ENCODE results near the gene ALKAL2. TPM values are rescaled to one million over a fixed set of nuclear protein-coding genes. Genes with fewer than 3 reads are reported as not detected.
A peak's percentile ranks its signal among the peaks of the same experiment; 100 is the strongest.
"Not testable (repeated sequence)": the region's sequence is repeated elsewhere in the genome, so short reads cannot be mapped to it uniquely, and the experiment has no call there.

Gene ALKAL2
- total and polyA plus RNA-seq, 4 donors: 5.1 to 21.2 (median 10.0) TPM

DNA sequence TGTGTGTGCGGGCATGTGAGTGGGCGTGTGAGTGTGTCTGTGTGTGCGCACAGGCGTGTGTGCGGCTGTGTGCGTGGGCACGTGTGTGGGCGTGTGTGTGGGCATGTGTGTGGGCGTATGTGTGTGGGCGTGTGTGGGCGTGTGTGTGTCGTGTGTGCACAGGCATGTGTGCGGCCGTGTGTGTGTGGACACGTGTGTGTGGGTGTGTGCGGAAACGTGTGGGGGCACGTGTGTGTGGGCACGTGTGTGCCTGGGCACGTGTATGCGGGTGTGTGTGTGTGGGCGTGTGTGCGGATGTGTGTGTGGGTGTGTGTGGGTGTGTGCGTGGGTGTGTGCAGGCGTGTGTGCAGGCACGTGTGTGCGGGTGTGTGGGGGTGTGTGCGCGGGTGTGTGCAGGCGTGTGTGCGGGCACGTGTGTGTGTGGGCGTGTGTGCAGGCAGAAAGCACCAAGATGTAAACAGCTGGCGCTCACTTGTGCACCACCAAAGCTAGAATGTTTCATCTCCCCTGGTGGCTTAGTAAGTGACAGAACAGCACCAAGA lies 31.2 kb upstream of the ALKAL2 start:
- H3K9me3 ChIP-seq (ENCODE audit: control insufficient read depth, low read length): no peaks in the 10 kb centered on the region
- H3K27me3 ChIP-seq (ENCODE audit: control insufficient read depth in 1 of 2, insufficient read depth in 2 of 2, low read length in 1 of 2): no peaks in the 10 kb centered on the region
- intact Hi-C loops (cut with DNase I): no loop called here
- no peak overlapping the region for H3K27ac ChIP-seq (ENCODE audit: low read depth in 1 of 2, low read length in 2 of 2)
- DNase-seq (no peak), ATAC-seq (ENCODE audit: low FRiP score) (peak; percentile 51)
- H3K4me3 ChIP-seq (ENCODE audit: low read length in 2 of 2): no peak overlapping the region
- H3K36me3 ChIP-seq (ENCODE audit: control insufficient read depth in 1 of 2, insufficient read depth in 2 of 2, low read length in 1 of 2): no peaks in the 10 kb centered on the region
- H3K4me1 ChIP-seq (ENCODE audit: control insufficient read depth in 1 of 2, insufficient read depth in 2 of 2, low read length in 2 of 2): no peaks in the 10 kb centered on the region
- 90 to 91% methylated on average over 34 of the region's 34 CpGs for WGBS, 2 donors

- Histone ChIP-seq H3K36me3 (ENCODE audit: control insufficient read depth in 1 of 2, insufficient read depth in 2 of 2, low read length in 1 of 2) (no peaks in the 10 kb centered on the region), H3K4me1 (ENCODE audit: control insufficient read depth in 1 of 2, insufficient read depth in 2 of 2, low read length in 2 of 2) (no peaks in the 10 kb centered on the region), H3K4me3 (ENCODE audit: low read length in 2 of 2) (no peak overlapping the region), H3K27ac (ENCODE audit: low read depth in 1 of 2, low read length in 2 of 2) (no peak overlapping the region), H3K9me3 (ENCODE audit: control insufficient read depth, low read length) (no peaks in the 10 kb centered on the region), H3K27me3 (ENCODE audit: control insufficient read depth in 1 of 2, insufficient read depth in 2 of 2, low read length in 1 of 2) (no peaks in the 10 kb centered on the region)
- ATAC-seq (ENCODE audit: low FRiP score): no peak
- intact Hi-C loops (cut with DNase I): no loop called here
- WGBS, 2 donors: 78 to 80% methylated on average over 27 of the region's 27 CpGs
- DNase-seq: no peak
These were observed 29.9 kb upstream of the ALKAL2 start for GRCh38 chr2:317501-318424.

- ATAC-seq (ENCODE audit: low FRiP score) (no peak), DNase-seq (no peak)
- no peaks in the 10 kb centered on the region for H3K9me3 ChIP-seq (ENCODE audit: control insufficient read depth, low read length)
- H3K27me3 ChIP-seq (ENCODE audit: control insufficient read depth in 1 of 2, insufficient read depth in 2 of 2, low read length in 1 of 2): no peaks in the 10 kb centered on the region
- intact Hi-C loops (cut with DNase I): no loop called here
- H3K4me3 ChIP-seq (ENCODE audit: low read length in 2 of 2): no peak overlapping the region
- H3K36me3 ChIP-seq (ENCODE audit: control insufficient read depth in 1 of 2, insufficient read depth in 2 of 2, low read length in 1 of 2): no peaks in the 10 kb centered on the region
- no peaks in the 10 kb centered on the region for H3K4me1 ChIP-seq (ENCODE audit: control insufficient read depth in 1 of 2, insufficient read depth in 2 of 2, low read length in 2 of 2)
- WGBS, 2 donors: 95 to 96% methylated on average over 12 of the region's 12 CpGs
- H3K27ac ChIP-seq (ENCODE audit: low read depth in 1 of 2, low read length in 2 of 2): no peak overlapping the region
These were observed 28.5 kb upstream of the ALKAL2 start for GRCh38 chr2:316381-316780.

- H3K36me3 ChIP-seq (ENCODE audit: control insufficient read depth in 1 of 2, insufficient read depth in 2 of 2, low read length in 1 of 2); ATAC-seq (ENCODE audit: low FRiP score); H3K9me3 ChIP-seq (ENCODE audit: control insufficient read depth, low read length); H3K4me1 ChIP-seq (ENCODE audit: control insufficient read depth in 1 of 2, insufficient read depth in 2 of 2, low read length in 2 of 2); H3K27me3 ChIP-seq (ENCODE audit: control insufficient read depth in 1 of 2, insufficient read depth in 2 of 2, low read length in 1 of 2); H3K4me3 ChIP-seq (ENCODE audit: low read length in 2 of 2); H3K27ac ChIP-seq (ENCODE audit: low read depth in 1 of 2, low read length in 2 of 2); intact Hi-C loops (cut with DNase I); DNase-seq: not testable (repeated sequence)
- 39 to 40% methylated on average over 6 of the region's 6 CpGs for WGBS, 2 donors
These were observed 28.0 kb upstream of the ALKAL2 start for GRCh38 chr2:315925-316324.

- DNase-seq (no peak), ATAC-seq (ENCODE audit: low FRiP score) (no peak)
- intact Hi-C loops (cut with DNase I): no loop called here
- Histone ChIP-seq H3K4me1 (ENCODE audit: control insufficient read depth in 1 of 2, insufficient read depth in 2 of 2, low read length in 2 of 2) (no peaks in the 10 kb centered on the region), H3K27me3 (ENCODE audit: control insufficient read depth in 1 of 2, insufficient read depth in 2 of 2, low read length in 1 of 2) (no peaks in the 10 kb centered on the region), H3K36me3 (ENCODE audit: control insufficient read depth in 1 of 2, insufficient read depth in 2 of 2, low read length in 1 of 2) (no peaks in the 10 kb centered on the region), H3K4me3 (ENCODE audit: low read length in 2 of 2) (no peak overlapping the region), H3K9me3 (ENCODE audit: control insufficient read depth, low read length) (no peaks in the 10 kb centered on the region), H3K27ac (ENCODE audit: low read depth in 1 of 2, low read length in 2 of 2) (no peak overlapping the region)
- WGBS, 2 donors: 93 to 94% methylated on average over 56 of the region's 56 CpGs
These were observed 26.9 kb upstream of the ALKAL2 start for GRCh38 chr2:314561-315336.

- H3K4me1 ChIP-seq (ENCODE audit: control insufficient read depth in 1 of 2, insufficient read depth in 2 of 2, low read length in 2 of 2): no peaks in the 10 kb centered on the region
- no peak for ATAC-seq (ENCODE audit: low FRiP score)
- H3K27ac ChIP-seq (ENCODE audit: low read depth in 1 of 2, low read length in 2 of 2): no peak overlapping the region
- no peaks in the 10 kb centered on the region for H3K9me3 ChIP-seq (ENCODE audit: control insufficient read depth, low read length)
- no peak for DNase-seq
- no peak overlapping the region for H3K4me3 ChIP-seq (ENCODE audit: low read length in 2 of 2)
- WGBS, 2 donors: 88 to 90% methylated on average over 12 to 14 of the region's 14 CpGs
- H3K27me3 ChIP-seq (ENCODE audit: control insufficient read depth in 1 of 2, insufficient read depth in 2 of 2, low read length in 1 of 2): no peaks in the 10 kb centered on the region
- intact Hi-C loops (cut with DNase I): no loop called here
- H3K36me3 ChIP-seq (ENCODE audit: control insufficient read depth in 1 of 2, insufficient read depth in 2 of 2, low read length in 1 of 2): no peaks in the 10 kb centered on the region
These were observed 26.1 kb upstream of the ALKAL2 start for GRCh38 chr2:313991-314390.

DNA sequence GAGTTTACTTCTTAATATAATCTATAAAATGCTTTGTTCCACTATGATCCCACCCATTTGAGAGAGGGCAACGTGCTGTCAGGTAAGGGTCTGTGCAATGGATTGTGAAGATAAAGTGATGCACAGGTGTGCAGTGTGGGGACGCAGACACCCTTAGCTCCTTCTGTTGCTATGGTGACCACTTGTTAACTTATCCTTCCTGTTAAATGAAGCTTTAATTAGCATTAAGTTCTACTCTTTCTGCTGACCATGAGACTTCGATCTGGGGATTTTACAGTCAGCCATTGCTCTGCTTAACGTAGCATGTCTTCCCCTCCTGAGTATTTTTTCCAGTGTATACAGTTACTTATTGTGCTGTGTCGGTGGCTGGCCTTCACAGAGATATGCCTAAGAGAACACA lies 23.1 kb upstream of the ALKAL2 start:
- 89 to 95% methylated on average over 5 of the region's 5 CpGs for WGBS, 2 donors
- intact Hi-C loops (cut with DNase I): no loop called here
- H3K36me3 ChIP-seq (ENCODE audit: control insufficient read depth in 1 of 2, insufficient read depth in 2 of 2, low read length in 1 of 2): no peaks in the 10 kb centered on the region
- ATAC-seq (ENCODE audit: low FRiP score) (no peak), DNase-seq (no peak)
- H3K4me1 ChIP-seq (ENCODE audit: control insufficient read depth in 1 of 2, insufficient read depth in 2 of 2, low read length in 2 of 2): no peaks in the 10 kb centered on the region
- H3K27ac ChIP-seq (ENCODE audit: low read depth in 1 of 2, low read length in 2 of 2): no peak overlapping the region
- H3K4me3 ChIP-seq (ENCODE audit: low read length in 2 of 2): no peak overlapping the region
- H3K9me3 ChIP-seq (ENCODE audit: control insufficient read depth, low read length): no peaks in the 10 kb centered on the region
- H3K27me3 ChIP-seq (ENCODE audit: control insufficient read depth in 1 of 2, insufficient read depth in 2 of 2, low read length in 1 of 2): no peaks in the 10 kb centered on the region

DNA sequence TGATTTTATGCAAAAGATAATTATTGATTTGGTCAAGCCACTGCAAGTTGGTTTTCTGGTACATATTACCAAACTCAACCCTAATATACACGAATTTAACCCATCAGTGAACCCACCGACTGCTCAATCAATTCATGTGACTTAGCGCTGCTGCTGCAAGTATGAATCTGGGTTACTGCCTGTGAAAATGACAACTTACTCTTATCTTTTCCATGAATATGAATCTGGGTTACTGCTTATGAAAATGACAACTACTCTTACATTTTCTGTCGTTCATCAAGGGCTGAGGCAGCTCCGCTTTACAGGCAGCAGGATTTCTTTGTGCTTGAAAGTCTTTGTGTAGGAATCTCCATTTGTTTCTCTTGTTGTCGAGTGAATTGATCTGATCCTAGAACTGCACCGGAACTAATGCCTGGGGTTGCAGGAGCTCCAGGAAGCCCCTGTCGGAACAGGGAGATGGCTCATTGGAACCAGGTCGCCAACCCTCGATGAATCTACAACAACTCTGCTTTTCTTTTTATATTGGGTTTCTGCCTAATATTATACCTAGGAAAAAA lies 22.1 kb upstream of the ALKAL2 start:
- no peaks in the 10 kb centered on the region for H3K9me3 ChIP-seq (ENCODE audit: control insufficient read depth, low read length)
- no peak for DNase-seq
- H3K27me3 ChIP-seq (ENCODE audit: control insufficient read depth in 1 of 2, insufficient read depth in 2 of 2, low read length in 1 of 2): no peaks in the 10 kb centered on the region
- WGBS, 2 donors: 84 to 89% methylated on average over 10 of the region's 10 CpGs
- H3K4me1 ChIP-seq (ENCODE audit: control insufficient read depth in 1 of 2, insufficient read depth in 2 of 2, low read length in 2 of 2): no peaks in the 10 kb centered on the region
- H3K27ac ChIP-seq (ENCODE audit: low read depth in 1 of 2, low read length in 2 of 2): no peak overlapping the region
- no peak for ATAC-seq (ENCODE audit: low FRiP score)
- no peak overlapping the region for H3K4me3 ChIP-seq (ENCODE audit: low read length in 2 of 2)
- intact Hi-C loops (cut with DNase I): no loop called here
- H3K36me3 ChIP-seq (ENCODE audit: control insufficient read depth in 1 of 2, insufficient read depth in 2 of 2, low read length in 1 of 2): no peaks in the 10 kb centered on the region
